Gastroesophageal sphincter (tissue), 4 donors: ENCODE measurements around the gene LINC00305. TPM values are rescaled to one million over a fixed set of nuclear protein-coding genes. Genes with fewer than 3 reads are reported as not detected.

ENCODE experiments used
- ATAC-seq: fragments of 150-250 bp; one replicate; pipeline ENCODE4 v1.9.1; 2016; ENCODE audit warnings: mild to moderate bottlenecking, moderate library complexity
- H3K27ac ChIP-seq, 4 donors: fragments of 200-600 bp; sonication (generic) in 3 of 4; 1 replicate in 3 of 4; 2 replicates in 1 of 4; pipeline ENCODE4 v1.5.1; 2016 to 2019
- H3K27me3 ChIP-seq: fragments of 200-600 bp; sonication (generic); one replicate; pipeline ENCODE4 v1.5.1; 2019
- H3K36me3 ChIP-seq, 2 donors: fragments of 200-600 bp; sonication (generic); one replicate each; pipeline ENCODE4 v1.5.1; 2019; ENCODE audit warnings: control low read depth in 1 of 2
- H3K4me1 ChIP-seq, 3 donors: fragments of 200-600 bp; sonication (generic); 1 replicate in 2 of 3; 2 replicates in 1 of 3; pipeline ENCODE4 v1.5.1; 2016 to 2019; ENCODE audit warnings: control low read depth in 2 of 3
- H3K4me3 ChIP-seq, 2 donors: fragments of 200-600 bp; sonication (generic); one replicate each; pipeline ENCODE4 v1.5.1; 2019; ENCODE audit warnings: mild to moderate bottlenecking in 1 of 2, moderate library complexity in 1 of 2
- H3K9me3 ChIP-seq, 3 donors: fragments of 200-600 bp; sonication (generic); one replicate each; pipeline ENCODE4 v1.5.1; 2017 to 2019; ENCODE audit warnings: control low read depth in 2 of 3
- CTCF ChIP-seq, 4 experiments: fragments of 200-600 bp in 2 of 4; fragments of 450-650 bp in 2 of 4; sonication (generic) in 1 of 4; IDR thresholded peaks; one replicate each; pipeline ENCODE4 v1.5.1; 2017 to 2019; ENCODE audit warnings: antibody characterized with exemption in 4 of 4, mild to moderate bottlenecking in 2 of 4, moderate library complexity in 2 of 4
- EP300 ChIP-seq: sonication (generic); formaldehyde crosslinking; IDR thresholded peaks from one replicate; pipeline ENCODE4 v1.6.1; 2017; ENCODE audit warnings: antibody characterized with exemption, mild to moderate bottlenecking
- POLR2A ChIP-seq, 2 donors: fragments of 450-650 bp; IDR thresholded peaks; one replicate each; pipeline ENCODE4 v1.6.1; 2017; ENCODE audit warnings: antibody characterized with exemption in 2 of 2, mild to moderate bottlenecking in 2 of 2, moderate library complexity in 1 of 2
- POLR2AphosphoS5 ChIP-seq: sonication (generic); formaldehyde crosslinking; IDR thresholded peaks from one replicate; pipeline ENCODE4 v1.6.1; 2017; ENCODE audit warnings: antibody characterized with exemption
- WGBS, 2 donors: methylation state at CpG; one replicate each; pipeline ENCODE4 v1.1.5; 2018; ENCODE audit warnings: low coverage in 1 of 2; 5-methylcytosine and 5-hydroxymethylcytosine counted together
- total RNA-seq, 4 donors: library from RNA; depleted of rRNA; stranded (reverse); fragments of >200 nt; gene quantifications; one replicate each; pipeline ENCODE4 v1.1.0, GENCODE V29; 2016

Gene LINC00305
- total RNA-seq, 4 donors from 2014 or later, result not detected

- H3K27ac ChIP-seq, result no peak overlapping the region
- TF ChIP-seq POLR2A (IDR thresholded peaks at IDR 0.05) (no peak), POLR2AphosphoS5 (no peak), EP300 (no peak), CTCF (IDR thresholded peaks at IDR 0.05) (no peak)
- H3K4me1 ChIP-seq, result no peaks in the 10 kb centered on the region
- peaks cover 26% of the 10 kb centered on the region for H3K27me3 ChIP-seq
- WGBS, 2 donors, result 87 to 95% methylated on average over 2 to 3 of the region's 3 CpGs
- no peaks in the 10 kb centered on the region for H3K9me3 ChIP-seq
- H3K36me3 ChIP-seq, result no peaks in the 10 kb centered on the region
- ATAC-seq, result no peak
- no peak overlapping the region for H3K4me3 ChIP-seq
Measured at GRCh38 chr18:64031411-64031810, 117.5 kb downstream of the LINC00305 start.

Other genes with a start within 250 kb of the LINC00305 start
- gene SERPINB10, start 241.1 kb downstream of the LINC00305 start, total RNA-seq, result 1 to 10 TPM in 1 of 4 donors, not detected in 3; 2.0 TPM
- gene HMSD, start 199.8 kb downstream of the LINC00305 start, total RNA-seq, result not detected
- gene SERPINB8, start 179.0 kb downstream of the LINC00305 start, total RNA-seq, result 10 to 100 TPM in 3 of 4 donors, 1 to 10 TPM in 1; 6.4 to 16.6 (median 11.5) TPM